Transverse colon (tissue), 4 donors: Measurements from ENCODE around the gene RGSL1.

Experiments
- POLR2AphosphoS5 ChIP-seq, 3 donors: sonication (generic); formaldehyde crosslinking; IDR thresholded peaks; one replicate each; pipeline ENCODE4 v1.6.1; 2016; ENCODE audit warnings: antibody characterized with exemption in 3 of 3
- TF ChIP-seq, protein P1 (sequence below), 5 experiments: fragments of 200-600 bp in 3 of 5; fragments of 450-650 bp in 2 of 5; sonication (generic) in 3 of 5; IDR thresholded peaks; 1 replicate in 2 of 5; 2 replicates in 3 of 5; pipeline ENCODE4 v1.5.1; 2016 to 2017; ENCODE audit warnings: antibody characterized with exemption in 5 of 5, inconsistent platforms in 3 of 5, mild to moderate bottlenecking in 2 of 5, moderate library complexity in 1 of 5

DNA sequence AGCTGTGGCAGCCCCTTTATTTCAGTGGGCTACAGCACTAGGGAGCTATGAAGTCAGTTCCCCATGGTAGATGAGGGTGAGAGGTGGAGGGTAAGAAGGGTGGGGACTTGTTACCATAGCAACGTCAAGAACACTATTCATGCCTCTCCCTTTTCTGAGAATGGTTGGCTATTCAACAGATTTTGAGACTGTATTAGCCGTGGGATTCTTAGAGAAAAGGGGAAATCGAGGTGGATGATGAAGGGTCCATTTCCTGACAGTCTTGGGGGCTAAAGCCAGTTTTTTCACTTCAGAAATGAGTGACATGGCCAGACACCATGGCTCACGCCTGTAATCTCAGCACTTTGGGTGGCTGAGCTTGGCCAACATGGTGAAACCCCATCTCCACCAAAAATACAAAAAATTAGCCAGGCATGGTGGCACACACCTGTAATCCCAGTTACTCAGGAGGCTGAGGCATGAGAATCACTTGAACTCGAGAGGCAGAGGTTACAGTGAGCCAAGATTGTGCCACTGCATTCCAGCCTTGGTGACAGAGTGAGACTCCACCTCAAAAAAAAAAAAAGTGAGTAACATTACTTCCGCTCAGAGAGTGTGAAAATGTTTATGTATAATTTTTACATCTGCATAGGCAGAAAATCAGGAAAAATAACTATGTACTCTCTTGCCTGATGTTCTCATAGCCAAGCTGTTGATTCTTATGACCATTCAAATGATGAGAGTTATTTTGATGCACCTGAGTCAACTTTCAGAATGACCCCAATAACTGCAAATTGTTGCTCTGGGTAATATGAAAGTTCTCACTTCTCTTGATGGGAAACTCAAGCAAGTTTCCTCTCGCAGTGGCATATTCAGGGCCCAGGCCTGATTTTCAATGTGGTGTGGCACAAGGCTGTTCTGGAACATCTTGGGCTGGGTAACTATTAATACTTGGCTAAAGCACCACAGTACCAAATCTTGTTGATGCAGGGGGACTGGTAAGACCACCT is 23.2 kb upstream of the RGSL1 start:
- TF ChIP-seq POLR2AphosphoS5 (IDR thresholded peaks at IDR 0.05): no peak
- TF ChIP-seq, protein P1, sequence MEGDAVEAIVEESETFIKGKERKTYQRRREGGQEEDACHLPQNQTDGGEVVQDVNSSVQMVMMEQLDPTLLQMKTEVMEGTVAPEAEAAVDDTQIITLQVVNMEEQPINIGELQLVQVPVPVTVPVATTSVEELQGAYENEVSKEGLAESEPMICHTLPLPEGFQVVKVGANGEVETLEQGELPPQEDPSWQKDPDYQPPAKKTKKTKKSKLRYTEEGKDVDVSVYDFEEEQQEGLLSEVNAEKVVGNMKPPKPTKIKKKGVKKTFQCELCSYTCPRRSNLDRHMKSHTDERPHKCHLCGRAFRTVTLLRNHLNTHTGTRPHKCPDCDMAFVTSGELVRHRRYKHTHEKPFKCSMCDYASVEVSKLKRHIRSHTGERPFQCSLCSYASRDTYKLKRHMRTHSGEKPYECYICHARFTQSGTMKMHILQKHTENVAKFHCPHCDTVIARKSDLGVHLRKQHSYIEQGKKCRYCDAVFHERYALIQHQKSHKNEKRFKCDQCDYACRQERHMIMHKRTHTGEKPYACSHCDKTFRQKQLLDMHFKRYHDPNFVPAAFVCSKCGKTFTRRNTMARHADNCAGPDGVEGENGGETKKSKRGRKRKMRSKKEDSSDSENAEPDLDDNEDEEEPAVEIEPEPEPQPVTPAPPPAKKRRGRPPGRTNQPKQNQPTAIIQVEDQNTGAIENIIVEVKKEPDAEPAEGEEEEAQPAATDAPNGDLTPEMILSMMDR (IDR thresholded peaks at IDR 0.05): no peak
